Activated gamma-delta T cell (primary cell): ENCODE measurements around the gene ERLEC1.
A peak's percentile ranks its signal among the peaks of the same experiment; 100 is the strongest.
"Not testable (repeated sequence)": the region's sequence is repeated elsewhere in the genome, so short reads cannot be mapped to it uniquely, and the experiment has no call there.

Experiments used
- DNase-seq: peaks from one replicate; lab custom pipeline; 2025; lab: John Stamatoyannopoulos, UW
- total RNA-seq, 2 donors: gene quantifications; one replicate each; lab custom pipeline; 2026; lab: John Stamatoyannopoulos, UW

ERLEC1 gene, protein sequence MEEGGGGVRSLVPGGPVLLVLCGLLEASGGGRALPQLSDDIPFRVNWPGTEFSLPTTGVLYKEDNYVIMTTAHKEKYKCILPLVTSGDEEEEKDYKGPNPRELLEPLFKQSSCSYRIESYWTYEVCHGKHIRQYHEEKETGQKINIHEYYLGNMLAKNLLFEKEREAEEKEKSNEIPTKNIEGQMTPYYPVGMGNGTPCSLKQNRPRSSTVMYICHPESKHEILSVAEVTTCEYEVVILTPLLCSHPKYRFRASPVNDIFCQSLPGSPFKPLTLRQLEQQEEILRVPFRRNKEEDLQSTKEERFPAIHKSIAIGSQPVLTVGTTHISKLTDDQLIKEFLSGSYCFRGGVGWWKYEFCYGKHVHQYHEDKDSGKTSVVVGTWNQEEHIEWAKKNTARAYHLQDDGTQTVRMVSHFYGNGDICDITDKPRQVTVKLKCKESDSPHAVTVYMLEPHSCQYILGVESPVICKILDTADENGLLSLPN
- 66.4 to 80.7 reads per million in 2 donors for total RNA-seq

DNA sequence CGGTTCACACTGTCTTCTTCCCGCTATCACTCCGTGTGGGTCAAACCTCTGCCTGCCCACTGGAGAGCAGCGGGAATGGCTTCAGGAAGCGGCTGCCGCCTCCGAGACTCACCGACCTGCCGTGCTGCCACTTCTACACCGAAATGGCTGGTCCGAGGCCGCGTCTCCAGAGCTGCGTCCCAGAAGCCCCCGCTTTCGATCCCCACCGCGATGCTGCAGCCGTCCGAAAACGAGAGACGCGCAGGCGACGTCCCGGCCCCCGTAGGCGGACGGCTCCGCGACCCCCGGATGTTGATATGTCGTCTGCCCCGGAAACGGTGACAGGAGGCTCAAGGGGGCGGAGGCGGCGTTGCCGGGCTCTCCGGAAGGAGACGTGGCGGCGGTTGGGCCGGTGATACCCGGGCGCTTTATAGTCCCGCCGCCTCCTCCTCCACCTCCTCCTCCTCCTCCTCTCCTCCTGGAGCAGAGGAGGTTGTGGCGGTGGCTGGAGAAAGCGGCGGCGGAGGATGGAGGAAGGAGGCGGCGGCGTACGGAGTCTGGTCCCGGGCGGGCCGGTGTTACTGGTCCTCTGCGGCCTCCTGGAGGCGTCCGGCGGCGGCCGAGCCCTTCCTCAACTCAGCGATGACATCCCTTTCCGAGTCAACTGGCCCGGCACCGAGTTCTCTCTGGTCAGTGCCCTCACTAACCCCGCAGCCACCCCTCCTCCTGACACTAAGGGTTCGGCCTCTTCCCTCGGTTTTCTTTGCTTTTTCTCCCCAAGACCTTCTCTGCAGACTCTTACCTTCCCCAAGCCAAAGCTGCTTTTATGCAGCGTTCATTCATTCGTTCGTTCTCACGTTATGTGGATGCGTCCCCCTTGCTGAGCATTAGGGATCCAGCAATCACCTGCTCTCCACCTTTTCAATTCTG, at the start of gene ERLEC1, which contains the start of gene ASB3:
ERLEC1 (plus strand) TSS at position 340 of the 909 bp plus-strand sequence; CDS start at position 507, 167 bp downstream.
ASB3 (minus strand) TSS at position 249 of the 909 bp plus-strand sequence. CDS start 21,381 bp downstream, outside the sequence.
- peak; percentile 91 for DNase-seq

DNA sequence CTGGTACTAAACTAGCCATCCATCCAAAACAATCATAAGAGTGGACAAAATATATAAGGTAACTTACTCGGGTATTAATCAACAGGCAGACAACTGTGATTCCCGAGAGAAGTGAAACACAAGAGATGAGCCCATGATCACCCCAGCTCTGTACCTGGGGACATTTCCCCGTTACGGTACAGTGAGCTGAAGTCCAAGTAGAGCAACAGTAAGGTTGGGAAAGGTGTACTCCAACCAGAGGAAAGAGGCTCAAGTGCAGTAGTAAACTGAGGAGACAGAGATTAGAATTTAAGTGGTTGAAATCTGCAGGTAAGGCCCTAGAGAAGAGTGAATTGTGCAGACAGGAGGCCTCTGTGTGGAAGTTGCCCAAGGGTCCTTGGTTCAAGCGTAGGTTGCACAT, 49.8 kb upstream of the ERLEC1 start:
- no peak for DNase-seq

DNA sequence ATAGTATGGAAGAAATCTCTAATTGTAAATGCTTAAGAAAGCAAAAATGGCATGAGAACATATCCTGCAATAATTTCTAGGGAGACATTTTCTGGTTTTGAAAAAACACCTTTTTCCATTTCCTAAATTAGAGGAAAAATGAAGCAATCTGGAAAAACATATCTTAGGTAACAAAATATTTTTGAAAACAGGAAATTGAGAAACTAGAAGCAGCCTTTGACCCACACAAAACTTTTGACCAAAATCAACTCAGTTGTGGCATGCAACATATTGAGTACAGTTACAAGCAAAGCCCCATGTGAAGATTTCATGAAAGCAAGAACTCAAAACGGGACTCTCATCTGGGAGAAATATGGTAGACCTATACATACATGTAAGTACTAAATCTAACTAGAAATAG, 47.8 kb upstream of the ERLEC1 start:
- no peak for DNase-seq

DNA sequence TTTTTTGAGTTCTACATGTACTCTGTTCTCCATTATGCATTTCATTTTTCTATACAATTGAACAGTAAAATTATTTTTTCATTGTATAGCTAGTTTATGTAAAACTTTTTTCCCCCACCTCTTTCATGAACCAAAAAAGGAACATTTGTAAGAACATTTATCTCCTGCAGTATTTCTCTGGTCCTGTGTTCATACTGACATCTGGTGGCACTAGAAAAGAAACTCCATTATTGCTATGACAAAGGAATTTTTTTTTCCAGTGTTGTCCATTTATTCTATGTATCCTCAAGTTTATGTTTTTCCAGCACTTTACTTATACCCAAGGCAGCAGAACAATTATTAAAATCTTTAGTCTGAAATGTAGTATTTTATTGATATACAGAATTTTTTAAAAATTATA, 46.7 kb upstream of the ERLEC1 start:
- DNase-seq = no peak

DNA sequence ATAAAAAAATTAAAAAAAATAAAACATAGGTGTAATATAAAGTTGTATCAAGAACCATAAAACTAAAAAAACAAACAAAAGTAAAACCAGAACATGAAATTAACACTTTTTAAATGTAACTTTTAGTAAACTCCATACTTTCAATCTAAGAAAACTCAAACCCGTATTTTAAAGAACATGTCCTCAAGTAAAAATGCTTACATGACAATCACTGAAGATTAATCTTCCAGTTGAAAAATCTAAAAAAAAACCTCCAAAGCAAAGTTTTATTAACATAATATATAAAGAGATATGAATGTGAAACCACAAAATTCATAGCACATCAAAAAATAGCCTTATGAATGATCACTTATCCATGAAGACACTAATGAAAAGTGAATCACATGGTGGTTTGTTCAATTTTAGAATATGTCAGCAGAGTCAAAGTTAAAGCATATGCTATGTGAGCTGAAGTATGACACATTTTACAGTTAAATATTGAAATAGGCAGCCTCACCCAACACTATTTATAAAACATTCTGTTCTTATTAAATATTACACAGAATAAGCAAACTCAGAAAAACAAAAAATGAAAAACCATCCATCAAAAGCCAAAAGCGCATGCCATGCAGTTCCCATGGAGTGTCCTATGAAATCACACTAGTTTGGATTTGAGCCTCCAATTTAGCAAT, 42.3 kb upstream of the ERLEC1 start:
- DNase-seq = no peak

DNA sequence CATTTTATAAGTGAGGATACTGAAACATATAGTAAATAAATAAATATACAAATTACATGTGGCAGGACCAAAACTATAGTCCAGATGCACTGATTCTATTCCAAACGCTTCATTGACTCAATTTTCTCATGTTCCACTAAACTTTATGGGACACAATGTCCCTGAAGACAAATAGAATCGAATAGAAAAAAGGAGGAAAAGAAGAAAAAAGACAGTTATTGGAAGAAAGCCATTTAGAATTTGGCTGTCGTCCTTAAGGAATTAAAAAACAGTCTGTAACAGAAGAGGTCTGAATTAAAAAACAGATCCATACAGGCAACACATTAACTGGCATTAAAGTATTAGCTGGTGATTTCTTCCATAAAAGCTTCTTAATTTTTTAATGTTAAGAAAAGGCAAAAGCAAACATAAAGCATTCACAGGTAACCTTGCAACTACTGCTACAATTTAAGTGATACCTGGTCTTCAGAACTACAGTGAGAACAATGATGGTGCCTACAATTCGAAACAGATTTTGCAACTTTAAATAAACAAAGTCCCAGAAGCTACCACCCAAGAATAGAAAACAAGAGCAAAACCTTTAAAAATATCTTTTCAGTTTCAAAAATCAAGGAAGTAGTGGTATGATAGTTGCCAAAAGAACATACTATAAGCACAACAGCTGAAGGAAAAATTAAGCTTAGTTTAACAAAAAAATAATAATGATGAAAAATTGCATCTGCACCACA, 36.6 kb upstream of the ERLEC1 start:
- DNase-seq = no peak

DNA sequence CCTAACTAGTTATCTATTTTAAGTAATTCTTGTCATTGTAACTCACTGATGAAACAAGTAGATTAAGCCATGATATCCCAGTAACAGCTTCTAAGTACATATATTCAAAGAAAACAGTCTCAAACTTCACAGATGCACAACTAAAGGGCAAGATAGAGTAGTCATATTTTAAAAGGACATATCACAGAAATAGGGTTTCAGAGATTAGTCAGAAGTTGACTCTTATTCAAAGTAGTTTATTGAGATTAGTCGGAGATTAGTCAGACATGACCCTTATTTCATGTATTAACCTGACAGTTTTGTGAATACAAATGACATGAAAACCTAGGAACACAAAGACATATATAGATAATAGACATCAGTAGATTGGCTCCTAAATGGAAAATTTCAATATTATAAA, 35.1 kb upstream of the ERLEC1 start:
- DNase-seq = no peak

DNA sequence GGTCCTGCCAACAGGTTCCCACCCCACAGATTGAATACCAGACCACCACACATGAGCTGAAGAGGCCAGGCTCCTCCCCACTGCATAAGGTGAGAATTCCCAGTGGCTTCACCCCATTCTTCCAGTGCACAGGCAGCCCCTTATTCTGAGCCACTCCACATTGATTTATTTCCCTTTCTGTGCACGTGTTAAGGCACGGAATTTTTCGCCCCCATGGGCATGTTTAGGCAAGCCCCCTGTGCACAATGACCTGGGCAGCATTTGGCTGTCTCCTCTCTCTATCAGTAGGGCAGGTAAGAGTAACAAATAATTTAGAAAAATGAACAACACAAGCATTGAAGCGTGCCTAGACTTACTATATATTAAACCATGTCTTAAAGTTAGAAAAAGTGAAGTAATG, 34.5 kb upstream of the ERLEC1 start:
- no peak for DNase-seq

DNA sequence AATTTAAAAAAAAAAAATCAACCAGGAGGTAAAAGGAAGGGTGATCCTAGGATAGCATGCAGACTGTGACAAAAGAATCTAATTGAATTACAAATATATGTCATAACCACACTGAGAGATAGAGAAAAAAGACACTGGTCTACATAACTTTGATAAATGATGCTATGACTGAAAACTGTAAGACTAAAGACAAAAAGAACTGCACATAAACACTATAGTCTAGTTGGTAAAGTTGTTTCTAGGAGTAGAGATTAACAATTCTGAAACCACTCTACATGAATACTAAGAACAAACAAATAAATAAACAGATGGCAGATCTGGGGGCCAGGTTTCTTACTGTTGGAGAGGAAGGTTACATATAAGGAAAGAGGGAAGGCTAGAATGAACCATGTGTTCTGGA, 33.8 kb upstream of the ERLEC1 start:
- no peak for DNase-seq

DNA sequence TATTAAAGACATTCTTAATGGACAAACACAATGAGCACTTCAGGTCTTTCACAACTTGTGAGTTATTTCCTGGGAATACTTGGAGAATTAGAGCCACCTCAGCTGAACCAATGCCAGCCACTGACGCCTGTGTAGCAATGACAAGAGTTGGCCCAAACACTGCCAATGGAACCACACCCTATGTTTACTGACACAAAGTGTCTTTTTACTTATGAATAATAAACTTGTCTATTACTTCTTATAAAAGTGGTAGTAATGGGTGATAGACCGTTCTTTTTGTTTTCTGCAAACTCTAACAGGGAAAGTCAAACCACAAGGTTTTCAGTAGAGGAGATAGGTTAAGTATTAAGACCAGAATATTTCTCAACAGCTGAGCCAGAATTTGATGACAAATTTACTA, 31.7 kb upstream of the ERLEC1 start:
- no peak for DNase-seq

DNA sequence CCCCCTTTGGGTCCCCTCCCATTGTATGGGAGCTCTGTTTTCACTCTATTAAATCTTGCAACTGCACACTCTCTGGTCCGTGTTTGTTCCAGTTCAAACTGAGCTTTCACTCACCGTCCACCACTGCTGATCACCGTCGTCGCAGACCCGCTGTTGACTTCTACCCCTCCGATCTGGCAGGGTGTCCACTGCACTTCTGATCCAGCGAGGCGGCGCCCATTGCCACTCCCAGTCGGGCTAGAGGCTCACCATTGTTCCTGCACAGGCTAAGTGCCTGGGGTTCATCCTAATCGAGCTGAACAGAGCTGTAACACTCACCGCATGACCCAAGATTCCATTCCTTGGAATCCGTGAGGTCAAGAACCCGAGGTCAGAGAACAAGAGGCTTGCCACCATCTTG, 30.2 kb upstream of the ERLEC1 start:
- DNase-seq = no peak

DNA sequence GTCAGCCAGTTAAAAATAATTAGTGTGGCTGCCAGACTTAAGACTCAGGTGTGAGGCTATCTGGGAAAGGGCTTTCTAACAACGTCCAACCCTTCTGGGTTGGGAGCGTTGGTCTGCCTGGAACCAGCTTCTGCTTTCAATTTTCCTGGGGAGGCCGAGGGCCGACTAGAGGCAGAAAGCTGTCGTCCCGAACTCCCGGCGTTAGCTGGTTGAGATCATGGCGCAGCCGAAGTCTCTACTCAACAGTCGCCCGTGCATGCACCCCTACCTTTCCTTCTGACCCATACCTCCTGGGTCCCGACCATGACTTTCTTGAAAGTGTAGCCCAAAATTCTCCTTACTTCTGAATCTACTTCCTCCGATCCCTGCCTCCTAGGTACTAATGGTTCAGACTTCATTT, 29.6 kb upstream of the ERLEC1 start:
- DNase-seq = not testable (repeated sequence)

DNA sequence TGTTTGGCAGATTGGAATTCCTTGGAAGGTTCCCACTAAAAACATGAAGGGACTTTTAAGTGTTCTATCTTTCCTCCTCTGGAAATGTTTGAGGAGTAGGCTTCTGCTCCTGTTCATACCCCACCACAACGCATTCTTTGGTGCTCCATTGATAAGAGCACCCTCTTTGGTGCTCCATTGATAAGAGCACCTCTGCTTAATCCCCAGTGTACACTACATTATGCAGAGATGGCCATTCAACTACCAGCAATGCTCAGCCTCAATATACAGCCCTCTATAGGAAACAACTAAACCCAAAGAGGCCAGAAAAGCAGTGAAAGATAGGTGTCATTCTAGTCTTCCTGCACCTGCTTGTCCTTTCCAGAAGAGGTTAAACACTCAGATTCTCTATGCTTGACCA, 21.1 kb upstream of the ERLEC1 start:
- DNase-seq = no peak

DNA sequence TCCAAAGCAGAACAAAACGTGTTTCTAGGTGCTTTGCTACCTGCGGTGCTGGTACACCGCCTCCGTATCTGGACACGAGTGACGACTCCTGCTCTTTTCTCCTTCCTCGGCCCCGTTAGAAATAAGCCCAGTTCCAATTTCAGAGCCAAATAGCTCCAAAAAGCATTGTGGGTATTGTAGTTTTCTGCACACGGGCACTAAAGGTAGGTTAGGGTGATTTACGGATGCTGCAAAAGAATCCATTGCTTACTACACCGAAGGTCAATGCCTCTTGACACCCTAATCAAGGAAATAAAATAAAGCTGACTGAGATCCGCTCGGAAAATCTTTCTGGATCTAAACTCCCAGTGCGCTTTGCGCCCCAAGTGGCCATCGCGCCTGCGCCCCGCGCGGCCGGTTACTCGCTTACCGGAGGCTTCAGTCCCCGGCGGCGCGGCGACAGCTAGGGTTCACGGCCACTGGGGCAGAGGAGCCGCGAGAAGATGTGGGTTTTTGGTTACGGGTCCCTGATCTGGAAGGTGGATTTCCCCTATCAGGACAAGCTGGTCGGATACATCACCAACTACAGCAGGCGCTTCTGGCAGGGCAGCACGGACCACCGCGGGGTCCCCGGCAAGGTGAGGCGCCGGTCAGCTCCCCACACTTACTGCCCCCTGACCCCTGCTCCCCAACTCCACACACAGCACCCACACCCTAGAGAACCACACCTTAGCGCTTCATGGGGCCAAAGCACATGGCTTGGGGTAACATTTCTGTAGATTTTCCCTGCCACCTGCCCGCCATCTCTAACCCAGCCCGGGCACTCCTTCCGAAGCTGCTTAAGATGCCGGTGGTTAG, 19.2 kb upstream of the ERLEC1 start, which contains the start of gene CHAC2:
CHAC2 (plus strand) TSS at position 400 of the 837 bp plus-strand sequence; CDS start at position 483, 83 bp downstream.
- DNase-seq = peak; percentile 76

DNA sequence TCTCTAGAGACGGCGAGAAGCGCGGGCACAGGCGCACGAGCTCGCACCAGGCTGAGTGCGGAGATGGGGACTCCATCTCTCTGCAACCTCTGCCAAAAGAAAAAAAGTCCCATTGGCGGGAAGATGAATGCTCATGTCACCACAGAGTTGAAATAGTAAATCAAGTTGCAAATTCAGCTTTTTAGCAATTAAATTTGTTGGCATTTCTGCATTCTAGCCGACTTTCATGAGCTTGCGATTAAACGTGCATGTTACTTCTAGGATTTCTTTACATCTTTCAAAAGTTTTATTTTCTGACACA, 18.7 kb upstream of the ERLEC1 start:
- DNase-seq = no peak

DNA sequence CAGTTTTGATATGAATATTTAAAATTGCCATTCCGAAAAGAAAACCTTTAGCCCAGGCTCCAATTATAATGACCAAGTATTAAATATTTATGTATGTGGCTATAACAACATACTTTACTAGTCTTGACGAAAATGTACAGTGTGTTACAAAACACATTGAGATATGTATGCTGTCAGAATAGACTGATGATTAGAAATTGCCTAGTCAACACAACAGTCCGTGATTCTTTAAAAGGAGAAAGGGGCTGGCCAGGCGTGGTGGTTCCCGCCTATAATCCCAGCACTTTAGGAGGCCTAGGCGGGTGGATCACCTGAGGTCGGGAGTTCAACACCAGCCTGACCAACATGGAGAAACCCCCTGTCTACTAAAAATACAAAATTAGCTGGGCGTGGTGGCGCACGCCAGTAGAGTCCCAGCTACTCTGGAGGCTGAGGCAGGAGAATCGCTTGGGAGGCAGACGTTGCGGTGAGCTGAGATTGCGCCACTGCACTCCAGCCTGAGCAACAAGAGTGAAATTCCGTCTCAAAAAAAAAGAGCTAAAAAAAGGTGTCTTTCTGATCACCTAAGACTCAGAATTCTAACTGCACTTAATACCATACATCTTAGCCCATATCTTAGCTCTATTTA, 17.4 kb upstream of the ERLEC1 start:
- DNase-seq = no peak

DNA sequence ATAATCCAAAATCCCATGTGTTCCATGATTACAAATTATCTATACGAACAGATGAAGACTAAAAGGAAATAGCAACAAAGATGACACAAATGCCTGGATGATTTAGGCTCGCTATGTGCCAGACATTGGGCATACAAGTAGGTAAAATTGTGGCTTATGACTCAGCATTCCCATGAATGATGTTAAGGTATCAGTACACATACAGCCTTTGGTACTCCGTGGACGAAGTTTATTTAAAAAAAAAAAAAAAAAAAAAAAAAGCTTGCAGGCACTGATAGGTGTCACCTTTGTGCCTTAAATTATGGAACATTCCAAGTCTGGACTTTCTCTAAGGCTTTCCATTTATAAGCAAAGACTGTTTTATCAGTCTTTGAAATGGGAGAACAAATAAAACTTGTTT, 16.6 kb upstream of the ERLEC1 start:
- DNase-seq = no peak

DNA sequence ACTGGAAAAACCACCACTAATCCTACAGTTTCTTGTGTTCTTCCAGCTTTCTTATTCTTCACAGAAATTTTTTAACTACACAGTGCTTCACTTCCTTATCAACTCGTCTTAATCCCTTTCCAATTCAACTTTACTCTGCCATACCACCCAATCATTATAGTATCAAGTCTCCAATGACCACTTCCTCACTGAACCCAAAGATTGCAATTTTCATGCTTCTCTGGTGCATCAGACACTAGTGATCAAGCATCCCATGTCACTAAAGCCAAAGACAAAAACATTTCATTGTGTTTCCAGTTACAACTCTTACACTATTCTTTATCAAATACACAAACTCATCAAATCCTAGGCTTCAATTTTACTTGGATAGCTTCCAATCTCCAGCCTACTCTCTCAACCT, 9.7 kb upstream of the ERLEC1 start:
- DNase-seq = no peak

DNA sequence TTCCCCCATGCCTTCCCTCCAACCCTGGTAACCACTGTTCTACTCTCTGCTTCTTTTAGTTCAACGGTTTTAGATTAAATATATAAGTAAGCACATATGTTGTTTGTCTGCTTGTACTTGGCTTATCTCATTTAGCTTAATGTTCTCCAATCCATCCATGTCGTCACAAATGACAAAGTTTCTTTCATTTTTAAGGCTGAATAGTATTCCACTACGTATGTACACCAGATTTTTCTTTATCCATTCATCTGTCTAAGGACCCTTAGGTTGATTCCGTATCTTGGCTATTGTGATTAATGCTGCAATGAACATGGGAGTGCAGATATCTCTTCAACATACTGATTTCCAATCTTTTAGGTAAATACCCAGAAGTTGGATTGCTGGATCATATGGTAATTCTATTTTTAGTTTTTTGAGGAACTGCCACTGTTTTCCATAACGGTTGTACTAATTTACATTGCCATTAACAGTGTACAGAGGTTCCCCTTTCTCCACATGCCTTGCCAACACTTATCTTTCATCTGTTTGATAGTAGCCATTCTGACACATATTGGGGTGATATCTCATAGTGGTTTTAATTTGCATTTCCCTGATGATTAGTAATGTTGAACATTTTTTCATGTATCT, 8.2 kb upstream of the ERLEC1 start:
- DNase-seq = no peak

DNA sequence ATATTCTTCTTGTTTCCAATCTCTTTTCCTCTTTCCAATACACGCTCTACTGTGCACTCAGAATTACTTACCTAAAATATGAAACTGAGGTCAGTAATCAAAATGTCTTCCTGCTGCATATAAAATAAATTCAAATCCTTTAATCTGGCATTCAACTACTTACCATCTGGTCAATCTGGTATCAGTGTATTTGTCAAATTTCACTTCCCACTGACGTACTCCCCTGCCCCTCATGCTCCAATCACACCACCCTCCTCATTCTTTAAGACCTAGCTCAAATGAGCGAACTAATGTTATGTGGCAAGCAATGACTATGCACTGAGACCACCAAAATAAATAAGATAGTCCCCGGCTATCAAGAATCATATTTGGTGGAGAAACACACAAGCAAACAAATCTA, 6.8 kb upstream of the ERLEC1 start:
- no peak for DNase-seq
